Nephron (organoid): ENCODE measurements around the gene MAGI1.

Experiments
- H3K27ac Mint-ChIP-seq, 3 experiments: 2 replicates each; pipeline ENCODE4 v1.8.0; 2020; ENCODE audit warnings: mixed read lengths in 3 of 3, mild to moderate bottlenecking in 2 of 3, moderate library complexity in 1 of 3
- H3K27me3 Mint-ChIP-seq: 2 replicates; pipeline ENCODE4 v1.8.0; 2021; ENCODE audit warnings: low read depth, mild to moderate bottlenecking, moderate library complexity, mixed read lengths
- H3K36me3 Mint-ChIP-seq: 2 replicates; pipeline ENCODE4 v1.8.0; 2020; ENCODE audit warnings: low read depth, mixed read lengths
- H3K4me1 Mint-ChIP-seq: 2 replicates; pipeline ENCODE4 v1.8.0; 2020; ENCODE audit warnings: mixed read lengths
- H3K4me3 Mint-ChIP-seq, 3 experiments: 2 replicates each; pipeline ENCODE4 v1.8.0; 2020; ENCODE audit warnings: mild to moderate bottlenecking in 3 of 3, mixed read lengths in 3 of 3, moderate library complexity in 2 of 3
- H3K9me3 Mint-ChIP-seq: 2 replicates; pipeline ENCODE4 v1.8.0; 2020; ENCODE audit warnings: mixed read lengths
- TF ChIP-seq, protein P1 (sequence below), 3 experiments: fragments of 200-600 bp; sonication (generic); IDR thresholded peaks; one replicate each; pipeline ENCODE4 v1.5.0; 2021; ENCODE audit warnings: antibody characterized with exemption in 3 of 3; ENCODE audit not compliant: unreplicated experiment in 3 of 3

Gene MAGI1

GRCh38 chr3:65575376-65575840 lies 463.3 kb downstream of the MAGI1 start:
- Mint-ChIP-seq H3K9me3 (peaks cover 8% of the 10 kb centered on the region), H3K27me3 (no peaks in the 10 kb centered on the region), H3K36me3 (peaks cover 3% of the 10 kb centered on the region), H3K4me1 (peaks cover 13% of the 10 kb centered on the region), H3K4me3 (no peak overlapping the region), H3K27ac (no peak overlapping the region)
- TF ChIP-seq, protein P1, sequence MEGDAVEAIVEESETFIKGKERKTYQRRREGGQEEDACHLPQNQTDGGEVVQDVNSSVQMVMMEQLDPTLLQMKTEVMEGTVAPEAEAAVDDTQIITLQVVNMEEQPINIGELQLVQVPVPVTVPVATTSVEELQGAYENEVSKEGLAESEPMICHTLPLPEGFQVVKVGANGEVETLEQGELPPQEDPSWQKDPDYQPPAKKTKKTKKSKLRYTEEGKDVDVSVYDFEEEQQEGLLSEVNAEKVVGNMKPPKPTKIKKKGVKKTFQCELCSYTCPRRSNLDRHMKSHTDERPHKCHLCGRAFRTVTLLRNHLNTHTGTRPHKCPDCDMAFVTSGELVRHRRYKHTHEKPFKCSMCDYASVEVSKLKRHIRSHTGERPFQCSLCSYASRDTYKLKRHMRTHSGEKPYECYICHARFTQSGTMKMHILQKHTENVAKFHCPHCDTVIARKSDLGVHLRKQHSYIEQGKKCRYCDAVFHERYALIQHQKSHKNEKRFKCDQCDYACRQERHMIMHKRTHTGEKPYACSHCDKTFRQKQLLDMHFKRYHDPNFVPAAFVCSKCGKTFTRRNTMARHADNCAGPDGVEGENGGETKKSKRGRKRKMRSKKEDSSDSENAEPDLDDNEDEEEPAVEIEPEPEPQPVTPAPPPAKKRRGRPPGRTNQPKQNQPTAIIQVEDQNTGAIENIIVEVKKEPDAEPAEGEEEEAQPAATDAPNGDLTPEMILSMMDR (IDR thresholded peaks at IDR 0.05; ENCODE audit: unreplicated experiment in 3 of 3), result no peak

GRCh38 chr3:65573548-65574116 lies 465.1 kb downstream of the MAGI1 start:
- no peaks in the 10 kb centered on the region for H3K27me3 Mint-ChIP-seq
- H3K4me3 Mint-ChIP-seq, result no peak overlapping the region
- no peak overlapping the region for H3K27ac Mint-ChIP-seq
- H3K9me3 Mint-ChIP-seq, result peaks cover 8% of the 10 kb centered on the region
- TF ChIP-seq, protein P1 (IDR thresholded peaks at IDR 0.05; ENCODE audit: unreplicated experiment in 3 of 3), result no peak
- peaks cover 3% of the 10 kb centered on the region for H3K36me3 Mint-ChIP-seq
- peaks cover 16% of the 10 kb centered on the region for H3K4me1 Mint-ChIP-seq

- no peaks in the 10 kb centered on the region for H3K27me3 Mint-ChIP-seq
- peaks cover 3% of the 10 kb centered on the region for H3K36me3 Mint-ChIP-seq
- H3K9me3 Mint-ChIP-seq, result peaks cover 8% of the 10 kb centered on the region
- TF ChIP-seq, protein P1 (IDR thresholded peaks at IDR 0.05; ENCODE audit: unreplicated experiment in 3 of 3), result no peak
- no peak overlapping the region for H3K27ac Mint-ChIP-seq
- H3K4me1 Mint-ChIP-seq, result peaks cover 12% of the 10 kb centered on the region
- no peak overlapping the region for H3K4me3 Mint-ChIP-seq
Observed at GRCh38 chr3:65572175-65572777, 466.4 kb downstream of the MAGI1 start.

- TF ChIP-seq, protein P1 (IDR thresholded peaks at IDR 0.05; ENCODE audit: unreplicated experiment in 3 of 3), result no peak
- H3K9me3 Mint-ChIP-seq, result peaks cover 4% of the 10 kb centered on the region
- H3K27ac Mint-ChIP-seq, result no peak overlapping the region
- H3K4me3 Mint-ChIP-seq, result no peak overlapping the region
- no peaks in the 10 kb centered on the region for H3K27me3 Mint-ChIP-seq
- no peaks in the 10 kb centered on the region for H3K36me3 Mint-ChIP-seq
- H3K4me1 Mint-ChIP-seq, result peaks cover 12% of the 10 kb centered on the region
Observed at GRCh38 chr3:65569845-65570405, 468.8 kb downstream of the MAGI1 start.

DNA sequence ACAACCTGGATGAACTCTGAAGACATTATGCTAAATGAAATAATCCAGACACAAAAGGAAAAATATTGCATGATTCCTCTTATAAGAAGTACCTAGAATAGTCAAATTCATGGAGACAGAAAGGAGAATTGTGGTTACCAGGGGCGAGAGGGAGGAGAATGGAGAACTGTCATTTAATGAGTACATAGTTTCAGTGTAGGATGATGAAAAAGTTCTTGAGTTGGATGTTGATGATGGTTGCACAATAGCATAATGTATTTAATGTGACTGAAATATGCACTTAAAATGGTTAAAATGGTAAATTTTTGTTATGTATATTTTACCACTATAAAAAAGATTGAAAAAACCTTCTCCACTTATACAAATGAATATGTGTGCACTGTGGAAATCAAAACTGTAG lies 469.6 kb downstream of the MAGI1 start:
- Mint-ChIP-seq H3K27me3 (peaks cover 1% of the 10 kb centered on the region), H3K36me3 (no peaks in the 10 kb centered on the region), H3K4me3 (no peak overlapping the region), H3K9me3 (no peaks in the 10 kb centered on the region), H3K27ac (no peak overlapping the region), H3K4me1 (peaks cover 12% of the 10 kb centered on the region)
- TF ChIP-seq, protein P1 (IDR thresholded peaks at IDR 0.05; ENCODE audit: unreplicated experiment in 3 of 3), result no peak
